Mesenchymal stem cell (in vitro differentiated cells and primary cell): ENCODE results near the gene GNG13.

Experiments used
- DNase-seq: peaks from one replicate; pipeline ENCODE4 v3.0.0-alpha.2; 2013
- H2AFZ ChIP-seq: one replicate; pipeline ENCODE4 v1.6.1; 2013; ENCODE audit warnings: low read depth, mild to moderate bottlenecking, control low read depth, inconsistent platforms, low read length, moderate library complexity
- H2AK5ac ChIP-seq: 2 replicates; pipeline ENCODE4 v1.6.1; 2013; ENCODE audit warnings: low read length, moderate library complexity, mild to moderate bottlenecking, inconsistent platforms; ENCODE audit not compliant: severe bottlenecking
- H2BK120ac ChIP-seq: one replicate; pipeline ENCODE4 v1.6.1; 2013; ENCODE audit warnings: low read depth, mild to moderate bottlenecking, inconsistent platforms, low read length, moderate library complexity
- H2BK12ac ChIP-seq, 2 experiments: one replicate each; pipeline ENCODE4 v1.6.1; 2013; ENCODE audit warnings: inconsistent platforms in 2 of 2, low read length in 2 of 2, mild to moderate bottlenecking in 2 of 2, moderate library complexity in 2 of 2, control low read depth in 1 of 2
- H2BK15ac ChIP-seq: one replicate; pipeline ENCODE4 v1.6.1; 2013; ENCODE audit warnings: mild to moderate bottlenecking, low read depth, inconsistent platforms; ENCODE audit not compliant: poor library complexity, severe bottlenecking
- H2BK5ac ChIP-seq: 2 replicates; pipeline ENCODE4 v1.6.1; 2013; ENCODE audit warnings: low read depth, mild to moderate bottlenecking, low read length, control low read depth, inconsistent platforms; ENCODE audit not compliant: poor library complexity, severe bottlenecking
- H3K14ac ChIP-seq, 2 experiments: one replicate each; pipeline ENCODE4 v1.6.1; 2013; ENCODE audit warnings: inconsistent platforms in 2 of 2, low read length in 2 of 2, control low read depth in 1 of 2, mild to moderate bottlenecking in 1 of 2, moderate library complexity in 1 of 2
- H3K18ac ChIP-seq, 2 experiments: one replicate each; pipeline ENCODE4 v1.6.1; 2013; ENCODE audit warnings: inconsistent platforms in 2 of 2, low read length in 2 of 2, control low read depth in 1 of 2, low read depth in 1 of 2, mild to moderate bottlenecking in 1 of 2
- H3K23ac ChIP-seq, 2 experiments: one replicate each; pipeline ENCODE4 v1.6.1; 2013; ENCODE audit warnings: inconsistent platforms in 2 of 2, low read length in 2 of 2, mild to moderate bottlenecking in 2 of 2, moderate library complexity in 2 of 2, control low read depth in 1 of 2
- H3K27ac ChIP-seq: 2 replicates; pipeline ENCODE4 v1.5.1; 2013; ENCODE audit warnings: mild to moderate bottlenecking, moderate library complexity, low read length, control low read depth, inconsistent platforms; ENCODE audit not compliant: poor library complexity, severe bottlenecking
- H3K27me3 ChIP-seq, 2 experiments: 2 replicates each; pipeline versions ENCODE4 v1.6.1 to v1.7.0; 2013; ENCODE audit warnings: low read length in 2 of 2, mild to moderate bottlenecking in 2 of 2, moderate library complexity in 2 of 2, control low read depth in 1 of 2, inconsistent platforms in 1 of 2; ENCODE audit not compliant: control insufficient read depth in 1 of 2, insufficient read depth in 1 of 2
- H3K36me3 ChIP-seq, 2 experiments: 2 replicates each; pipeline versions ENCODE4 v1.6.1 to v1.7.0; 2013; ENCODE audit warnings: low read length in 2 of 2, control low read depth in 1 of 2, inconsistent platforms in 1 of 2, low read depth in 1 of 2, mild to moderate bottlenecking in 1 of 2; ENCODE audit not compliant: insufficient read depth in 2 of 2, control insufficient read depth in 1 of 2
- H3K4ac ChIP-seq, 2 experiments: one replicate each; pipeline ENCODE4 v1.6.1; 2013; ENCODE audit warnings: inconsistent platforms in 2 of 2, low read length in 2 of 2, mild to moderate bottlenecking in 2 of 2, moderate library complexity in 2 of 2, control low read depth in 1 of 2, low read depth in 1 of 2
- H3K4me1 ChIP-seq: 2 replicates; pipeline ENCODE4 v1.6.1; 2013; ENCODE audit warnings: low read depth, low read length, control low read depth; ENCODE audit not compliant: control insufficient read depth, insufficient read depth
- H3K4me2 ChIP-seq: 2 replicates; pipeline ENCODE4 v1.6.1; 2013; ENCODE audit warnings: low read length, mild to moderate bottlenecking, inconsistent platforms; ENCODE audit not compliant: poor library complexity, severe bottlenecking
- H3K4me3 ChIP-seq, 2 experiments: 2 replicates each; pipeline versions ENCODE4 v1.5.1 to v1.7.0; 2013; ENCODE audit warnings: low read length in 2 of 2, mild to moderate bottlenecking in 2 of 2, control low read depth in 1 of 2, low read depth in 1 of 2; ENCODE audit not compliant: insufficient read depth in 1 of 2
- H3K79me1 ChIP-seq: replicated peaks from 2 replicates; pipeline ENCODE4 v1.6.1; 2013; ENCODE audit warnings: mild to moderate bottlenecking, control low read depth, low read length, inconsistent platforms; ENCODE audit not compliant: poor library complexity, severe bottlenecking
- H3K9ac ChIP-seq: 2 replicates; pipeline ENCODE4 v1.7.0; 2013; ENCODE audit warnings: mild to moderate bottlenecking, low read length, moderate library complexity
- H3K9me3 ChIP-seq: 2 replicates; pipeline ENCODE4 v1.7.0; 2013; ENCODE audit warnings: mild to moderate bottlenecking, low read length; ENCODE audit not compliant: control insufficient read depth
- H4K8ac ChIP-seq: one replicate; pipeline ENCODE4 v1.6.1; 2013; ENCODE audit warnings: inconsistent platforms, mild to moderate bottlenecking, low read length, moderate library complexity
- H4K91ac ChIP-seq: one replicate; pipeline ENCODE4 v1.6.1; 2013; ENCODE audit warnings: mild to moderate bottlenecking, low read length, inconsistent platforms
- WGBS: methylation state at CpG from one replicate; pipeline ENCODE4 v1.1.7; 2013; ENCODE audit warnings: mixed read lengths; 5-methylcytosine and 5-hydroxymethylcytosine counted together

Gene GNG13

GRCh38 chr16:766008-766819 is 34.3 kb downstream of the GNG13 start:
- H3K36me3 ChIP-seq: no peaks in the 10 kb centered on the region
- no peaks in the 10 kb centered on the region for H3K9me3 ChIP-seq
- peaks cover 8% of the 10 kb centered on the region for H3K4me1 ChIP-seq
- no peak overlapping the region for H3K23ac ChIP-seq
- peaks cover 0 to 39% of the 10 kb centered on the region in 2 experiments for H3K27me3 ChIP-seq
- no peak overlapping the region for H3K4me3 ChIP-seq
- H2BK5ac ChIP-seq: no peak overlapping the region
- H2AK5ac ChIP-seq: no peak overlapping the region
- no peak overlapping the region for H2AFZ ChIP-seq
- H3K9ac ChIP-seq: no peak overlapping the region
- H2BK15ac ChIP-seq: no peak overlapping the region
- H3K27ac ChIP-seq: no peak overlapping the region
- no peak overlapping the region for H2BK12ac ChIP-seq
- no peak overlapping the region for H4K91ac ChIP-seq
- H3K4me2 ChIP-seq: no peak overlapping the region
- no peak overlapping the region for H4K8ac ChIP-seq
- 89% methylated on average over 29 of the region's 29 CpGs for WGBS
- H3K18ac ChIP-seq: no peak overlapping the region
- no peak overlapping the region for H2BK120ac ChIP-seq
- H3K79me1 ChIP-seq: no peaks in the 10 kb centered on the region
- DNase-seq: no peak
- no peak overlapping the region for H3K14ac ChIP-seq
- H3K4ac ChIP-seq: no peak overlapping the region

GRCh38 chr16:765488-765865 is 35.1 kb downstream of the GNG13 start:
- Histone ChIP-seq H3K18ac (no peak overlapping the region), H3K4ac (no peak overlapping the region), H3K9ac (no peak overlapping the region), H2AFZ (no peak overlapping the region), H2BK15ac (no peak overlapping the region), H2BK5ac (no peak overlapping the region), H3K23ac (no peak overlapping the region), H3K27me3 (peaks cover 0 to 42% of the 10 kb centered on the region in 2 experiments), H2AK5ac (no peak overlapping the region), H3K27ac (no peak overlapping the region), H2BK120ac (no peak overlapping the region), H3K14ac (no peak overlapping the region), H3K4me1 (peaks cover 14% of the 10 kb centered on the region), H3K79me1 (no peaks in the 10 kb centered on the region), H3K36me3 (no peaks in the 10 kb centered on the region), H3K4me3 (no peak overlapping the region), H3K9me3 (no peaks in the 10 kb centered on the region), H3K4me2 (no peak overlapping the region), H2BK12ac (no peak overlapping the region), H4K91ac (no peak overlapping the region), H4K8ac (no peak overlapping the region)
- no peak for DNase-seq
- WGBS: 95% methylated on average over 29 of the region's 29 CpGs

- Histone ChIP-seq H2BK120ac (no peak overlapping the region), H3K14ac (no peak overlapping the region), H2BK12ac (no peak overlapping the region), H2AK5ac (no peak overlapping the region), H4K91ac (no peak overlapping the region), H3K9ac (no peak overlapping the region), H2AFZ (no peak overlapping the region), H3K4me3 (no peak overlapping the region), H3K4me2 (no peak overlapping the region), H3K79me1 (no peaks in the 10 kb centered on the region), H3K27ac (no peak overlapping the region), H3K4me1 (peaks cover 19% of the 10 kb centered on the region), H2BK15ac (no peak overlapping the region), H3K18ac (no peak overlapping the region), H3K9me3 (no peaks in the 10 kb centered on the region), H2BK5ac (no peak overlapping the region), H3K36me3 (no peaks in the 10 kb centered on the region), H3K27me3 (peaks cover 0 to 43% of the 10 kb centered on the region in 2 experiments), H4K8ac (no peak overlapping the region), H3K23ac (no peak overlapping the region), H3K4ac (no peak overlapping the region)
- WGBS: 95% methylated on average over 38 of the region's 38 CpGs
- DNase-seq: no peak
These were observed 35.6 kb downstream of the GNG13 start for GRCh38 chr16:764848-765487.

- H2BK120ac ChIP-seq: no peak overlapping the region
- no peak overlapping the region for H3K18ac ChIP-seq
- H3K27me3 ChIP-seq: peaks cover 0 to 39% of the 10 kb centered on the region in 2 experiments
- H2BK12ac ChIP-seq: no peak overlapping the region
- no peak overlapping the region for H3K4me3 ChIP-seq
- no peaks in the 10 kb centered on the region for H3K79me1 ChIP-seq
- no peak overlapping the region for H3K4ac ChIP-seq
- no peak overlapping the region for H2AFZ ChIP-seq
- peaks cover 14% of the 10 kb centered on the region for H3K4me1 ChIP-seq
- no peaks in the 10 kb centered on the region for H3K9me3 ChIP-seq
- no peak overlapping the region for H2BK5ac ChIP-seq
- H3K27ac ChIP-seq: no peak overlapping the region
- H3K36me3 ChIP-seq: no peaks in the 10 kb centered on the region
- H4K8ac ChIP-seq: no peak overlapping the region
- H4K91ac ChIP-seq: no peak overlapping the region
- no peak overlapping the region for H3K9ac ChIP-seq
- no peak overlapping the region for H2AK5ac ChIP-seq
- no peak overlapping the region for H3K23ac ChIP-seq
- no peak overlapping the region for H2BK15ac ChIP-seq
- no peak overlapping the region for H3K4me2 ChIP-seq
- no peak for DNase-seq
- no peak overlapping the region for H3K14ac ChIP-seq
- 76% methylated on average over 20 of the region's 20 CpGs for WGBS
These were observed 36.3 kb downstream of the GNG13 start for GRCh38 chr16:764184-764750.
